Stimulated activated CD4-positive, alpha-beta T cell treated with anti-CD3 and anti-CD28 coated beads, Interleukin-15, amount 100 ng/mL, for 48 hours (primary cell): ENCODE results near the gene PLEKHG3.
A peak's percentile ranks its signal among the peaks of the same experiment; 100 is the strongest.
"Not testable (repeated sequence)": the region's sequence is repeated elsewhere in the genome, so short reads cannot be mapped to it uniquely, and the experiment has no call there.

Experiments
- DNase-seq, 2 donors: peaks; one replicate each; pipeline ENCODE4 v3.0.0-alpha.2; 2020; ENCODE audit warnings: low read depth in 2 of 2

The PLEKHG3 gene

GRCh38 chr14:64704143-64704742, at the start of gene PLEKHG3:
TSS of gene PLEKHG3 (plus strand) at chr14:64704424. CDS start at chr14:64727632, 23,208 bp downstream.
- DNase-seq, result no peak

DNA sequence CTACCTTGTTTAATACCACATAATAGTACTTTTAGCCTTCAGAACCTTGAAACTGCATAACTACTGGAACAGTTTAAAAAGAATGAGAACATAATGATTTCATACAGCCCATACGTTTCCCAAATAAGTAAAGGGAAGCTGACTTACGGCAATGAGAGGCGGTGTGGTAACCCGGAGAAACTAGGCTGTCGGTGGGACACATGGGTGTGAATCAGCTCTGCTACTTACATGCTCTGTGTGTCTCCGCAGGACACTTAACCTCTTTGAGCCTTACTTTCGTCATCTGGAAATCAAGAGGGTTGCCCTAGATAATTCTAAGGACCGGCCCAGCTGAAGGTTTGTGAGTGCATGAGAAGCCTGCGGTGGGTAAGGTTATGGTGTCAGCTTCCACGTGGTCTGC, 49.3 kb upstream of the PLEKHG3 start:
- no peak for DNase-seq

- DNase-seq, result no peak
Observed at GRCh38 chr14:64656986-64657385, 47.2 kb upstream of the PLEKHG3 start.

DNA sequence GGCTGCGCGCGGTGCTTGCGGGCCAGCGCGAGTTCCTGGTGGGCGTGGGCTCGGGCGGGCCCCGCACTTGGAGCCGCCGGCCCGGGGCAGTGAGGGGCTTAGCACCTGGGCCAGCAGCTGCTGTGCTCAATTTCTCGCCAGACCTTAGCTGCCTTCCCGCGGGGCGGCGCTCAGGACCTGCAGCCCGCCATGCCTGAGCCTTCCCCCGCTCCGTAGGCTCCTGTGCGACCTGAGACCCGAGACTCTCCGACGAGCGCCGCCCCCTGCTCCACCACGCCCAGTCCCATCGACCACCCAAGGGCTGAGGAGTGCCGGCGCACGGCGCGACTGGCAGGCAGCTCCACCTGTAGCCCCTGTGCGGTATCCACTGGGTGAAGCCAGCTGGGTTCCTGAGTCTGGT, 46.0 kb upstream of the PLEKHG3 start:
- no peak for DNase-seq

- DNase-seq, result not testable (repeated sequence)
Observed at GRCh38 chr14:64658700-64659264, 45.4 kb upstream of the PLEKHG3 start.

- DNase-seq, result no peak
Observed at GRCh38 chr14:64659366-64659765, 44.9 kb upstream of the PLEKHG3 start.

DNA sequence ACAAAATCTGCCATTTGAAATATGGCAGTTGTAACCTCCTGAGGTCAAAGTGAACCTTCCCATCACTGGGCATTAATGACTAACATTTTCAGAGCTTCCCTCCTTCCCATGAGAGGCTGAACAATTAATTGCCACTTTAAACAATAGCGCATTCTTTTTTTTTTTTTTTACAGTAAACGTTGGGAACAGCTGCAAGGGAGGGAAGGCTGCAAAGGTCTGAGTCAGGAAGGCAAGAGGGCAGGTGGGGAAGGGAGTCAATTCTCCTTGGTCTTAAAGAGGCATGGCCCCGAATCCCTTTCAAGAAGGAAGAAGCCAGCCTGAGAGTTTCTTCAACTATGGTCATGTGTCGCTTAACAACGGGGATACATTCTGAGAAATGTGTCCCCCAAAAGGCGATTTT, 41.0 kb upstream of the PLEKHG3 start:
- DNase-seq, result no peak

- DNase-seq, result no peak
Observed at GRCh38 chr14:64671591-64671990, 32.6 kb upstream of the PLEKHG3 start.

DNA sequence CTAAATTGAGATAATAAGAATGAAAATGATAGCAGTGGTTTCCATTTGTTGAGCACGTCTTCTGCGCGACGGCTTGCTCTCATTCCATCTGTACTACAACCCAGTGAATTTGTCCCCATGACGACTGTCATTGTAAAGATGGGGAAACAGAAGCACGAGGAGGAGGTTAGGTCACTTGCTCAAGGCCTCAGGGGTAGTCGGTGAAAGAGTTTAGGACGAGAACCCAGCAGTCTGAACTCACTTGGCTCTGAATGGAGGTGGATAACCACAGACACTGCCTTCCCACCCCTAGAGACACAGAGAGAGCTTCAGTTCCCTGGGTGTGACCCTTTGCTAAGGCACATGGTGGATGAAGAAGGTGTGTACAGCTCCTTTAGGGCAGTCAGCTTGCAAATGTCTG, 30.9 kb upstream of the PLEKHG3 start:
- DNase-seq, result no peak

- DNase-seq, result peak in 1 of 2 donors; percentile 2
Observed at GRCh38 chr14:64673748-64674147, 30.5 kb upstream of the PLEKHG3 start.

GRCh38 chr14:64674829-64675228, 29.4 kb upstream of the PLEKHG3 start:
- no peak for DNase-seq

DNA sequence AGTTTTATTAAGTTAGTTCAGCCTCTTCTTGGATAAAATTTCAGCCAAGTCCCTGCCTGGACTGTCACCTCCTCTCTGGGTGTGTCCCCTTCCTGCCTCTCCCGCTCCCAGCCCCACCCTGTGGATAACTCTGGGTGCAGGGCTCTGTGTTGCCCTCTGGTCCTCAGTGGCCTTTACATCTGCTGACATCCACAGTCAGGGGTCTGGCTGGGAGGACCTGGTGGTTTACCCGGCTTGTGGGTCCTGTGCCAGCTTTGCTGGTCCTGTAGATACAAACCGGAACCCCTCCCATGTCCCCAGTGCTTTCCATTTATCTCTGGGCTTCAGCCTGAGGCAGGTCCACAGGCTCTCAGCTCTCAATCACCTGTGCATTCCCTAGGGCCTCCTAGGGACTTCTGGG, 28.9 kb upstream of the PLEKHG3 start:
- no peak for DNase-seq

DNA sequence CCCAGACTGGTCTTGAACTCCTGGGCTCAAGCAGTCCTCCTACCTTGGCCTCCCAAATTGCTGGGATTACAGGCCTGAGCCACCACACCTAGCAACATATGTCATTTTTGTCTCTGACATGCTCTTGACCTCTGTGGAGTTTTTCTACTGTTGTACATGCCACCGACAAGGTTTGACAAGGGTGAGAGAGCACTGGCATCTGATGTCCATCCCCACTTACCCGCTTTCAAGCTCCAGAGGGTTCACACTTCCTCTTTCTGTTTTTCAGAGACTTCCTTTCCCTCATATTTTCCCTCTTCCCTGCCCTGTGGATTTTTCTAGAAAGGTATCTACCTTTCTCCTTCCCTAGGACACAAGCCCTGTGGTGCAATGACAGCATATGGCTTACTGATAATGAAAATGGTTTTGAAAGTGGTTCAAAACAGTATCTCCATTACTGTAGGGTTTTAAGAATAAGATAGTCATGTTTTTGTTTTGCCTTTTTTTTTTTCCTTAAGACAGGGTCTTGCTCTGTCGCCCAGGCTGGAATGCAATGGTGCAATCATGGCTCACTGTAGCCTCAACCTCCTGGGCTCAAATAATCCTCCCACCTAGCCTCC, 27.7 kb upstream of the PLEKHG3 start:
- no peak for DNase-seq

DNA sequence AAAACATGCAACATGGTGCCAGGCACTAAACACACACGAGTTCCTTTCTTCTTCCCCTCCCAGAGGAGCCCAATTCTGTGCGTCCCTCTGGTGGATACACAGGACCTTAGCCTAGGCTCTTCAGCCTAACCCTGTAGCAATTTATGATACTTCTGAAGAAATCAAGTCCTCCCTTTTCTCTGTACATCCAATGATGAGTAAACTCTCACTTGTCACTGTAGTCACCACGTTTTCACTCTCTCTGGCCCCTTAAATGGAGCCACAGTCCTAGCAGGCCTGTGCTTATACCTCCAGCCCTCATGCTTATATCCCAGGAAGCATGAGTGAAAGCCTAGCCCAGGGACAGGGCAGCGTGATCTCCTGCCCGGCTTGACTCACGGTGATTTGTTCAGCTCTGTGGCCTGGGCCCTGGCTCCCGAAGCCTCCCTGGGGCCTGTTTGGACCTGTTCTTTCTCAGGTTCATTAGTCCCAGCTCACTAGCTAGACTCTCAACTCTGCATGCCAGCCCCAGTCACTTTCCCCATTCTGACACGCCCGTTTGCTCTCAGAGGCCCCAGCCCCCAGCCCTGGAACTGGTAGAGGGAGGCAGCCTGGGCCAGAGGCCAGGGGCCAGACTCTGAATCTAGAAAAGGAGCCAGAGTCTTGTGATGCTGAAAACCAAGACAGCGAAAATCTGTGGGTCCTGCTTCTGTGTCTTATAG, 24.1 kb upstream of the PLEKHG3 start:
- DNase-seq, result no peak

DNA sequence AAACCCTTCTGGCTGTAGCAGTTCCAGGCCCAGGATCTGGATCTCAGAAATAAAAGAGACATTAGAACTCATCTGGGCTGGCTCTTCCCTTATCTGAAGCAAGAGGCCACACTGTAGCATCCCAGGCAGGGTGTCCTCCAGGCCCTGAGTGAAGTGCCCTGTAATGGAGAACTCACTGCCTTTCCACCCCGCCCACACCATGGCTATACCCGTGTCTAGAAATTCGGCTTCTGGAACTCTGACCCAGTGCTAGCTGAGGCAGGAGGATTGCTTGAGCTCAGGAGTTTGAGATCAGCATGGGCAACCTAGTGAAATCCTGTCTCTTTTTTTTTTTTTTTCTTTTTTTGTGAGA, 23.5 kb upstream of the PLEKHG3 start:
- no peak for DNase-seq

DNA sequence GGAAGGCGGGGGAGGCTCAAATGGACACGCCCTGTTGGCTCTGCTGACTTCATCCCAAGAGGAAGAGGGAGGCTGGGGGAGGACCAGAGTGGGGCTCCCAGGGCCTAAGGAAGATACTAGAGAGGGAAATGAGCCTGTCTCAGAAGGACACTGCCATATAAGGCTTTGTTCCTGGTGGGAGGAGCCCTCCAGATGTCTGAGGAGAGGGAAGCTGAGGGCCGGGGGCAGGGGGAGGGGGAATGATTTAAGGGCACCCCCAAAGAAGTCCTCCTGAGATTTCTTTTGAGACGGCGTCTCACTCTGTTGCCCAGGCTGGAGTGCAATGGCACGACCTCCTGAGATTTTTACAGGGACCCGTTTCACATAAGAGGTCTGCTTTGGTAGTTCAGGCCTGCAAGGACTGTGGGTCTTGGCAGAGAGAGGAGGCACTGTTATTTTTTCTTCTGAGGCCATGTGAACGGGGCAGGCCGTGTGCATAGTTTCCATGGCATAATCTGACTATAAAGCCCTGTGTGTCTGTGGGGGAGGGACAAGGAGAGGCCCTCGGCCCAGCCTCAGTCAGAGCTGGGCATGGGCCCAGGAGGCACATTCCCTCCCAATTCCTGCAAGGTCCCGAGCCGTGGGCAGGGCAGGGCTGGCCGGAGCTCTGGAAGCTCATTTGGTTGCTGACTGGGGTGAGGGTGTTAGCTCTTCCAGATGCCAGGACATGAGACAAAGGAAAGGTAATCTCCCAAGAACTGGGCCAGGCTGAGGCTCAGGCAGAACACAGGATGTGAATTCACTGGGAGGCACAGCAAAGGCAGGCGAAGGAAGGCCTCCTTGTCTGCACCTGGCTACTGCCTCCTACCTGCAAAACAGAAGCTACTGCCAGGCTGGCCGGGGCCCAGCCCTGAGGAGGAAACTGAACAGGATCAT, 22.2 kb upstream of the PLEKHG3 start:
- no peak for DNase-seq

- no peak for DNase-seq
Observed at GRCh38 chr14:64682843-64683242, 21.4 kb upstream of the PLEKHG3 start.

DNA sequence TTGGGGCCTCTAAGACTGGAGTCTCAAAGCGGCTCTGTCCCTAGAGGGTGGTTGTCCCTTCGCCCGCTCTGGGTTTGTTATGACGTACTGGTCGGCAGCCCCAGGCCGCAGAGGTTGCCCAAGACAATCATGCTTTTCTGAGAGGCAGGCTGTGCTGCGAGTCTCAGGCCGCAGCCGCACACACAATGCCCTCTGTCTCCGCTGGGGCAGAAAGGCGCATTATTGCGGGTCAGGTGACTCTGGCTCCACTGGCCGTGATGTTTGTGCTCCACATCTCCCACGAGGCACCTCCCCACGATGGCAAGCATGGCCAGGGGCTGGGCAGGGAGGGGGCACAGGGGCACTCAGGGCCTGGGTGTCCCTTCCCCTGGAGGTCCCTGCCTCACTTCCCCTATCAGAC, 21.0 kb upstream of the PLEKHG3 start:
- DNase-seq, result no peak

GRCh38 chr14:64684091-64684490, 20.1 kb upstream of the PLEKHG3 start:
- no peak for DNase-seq

GRCh38 chr14:64685371-64686281, 18.6 kb upstream of the PLEKHG3 start:
- DNase-seq, result no peak

- no peak for DNase-seq
Observed at GRCh38 chr14:64686282-64686615, 18.0 kb upstream of the PLEKHG3 start.
